Kidney (tissue), 14 donors: Measurements from ENCODE around the gene BICC1. TPM values are rescaled to one million over a fixed set of nuclear protein-coding genes. Genes with fewer than 3 reads are reported as not detected.
"Not testable (repeated sequence)": the region's sequence is repeated elsewhere in the genome, so short reads cannot be mapped to it uniquely, and the experiment has no call there.

Source experiments
- DNase-seq, 5 donors: peaks; one replicate each; pipeline ENCODE4 v3.0.0-alpha.2; 2013 to 2020
- FAIRE-seq: peaks from 2 replicates; lab custom pipeline; 2012; peaks lifted over from hg19 to GRCh38; lab: Jason Lieb, UNC
- H3K27ac ChIP-seq, 2 donors: one replicate each; pipeline ENCODE4 v1.7.0; 2013; ENCODE audit warnings: low read depth in 2 of 2, low read length in 2 of 2, inconsistent platforms in 1 of 2
- H3K27me3 ChIP-seq: one replicate; pipeline ENCODE4 v1.7.1; 2013; ENCODE audit warnings: low read length, inconsistent platforms; ENCODE audit not compliant: control insufficient read depth, insufficient read depth
- H3K36me3 ChIP-seq, 3 donors: one replicate each; pipeline versions ENCODE4 v1.7.0 to v1.7.1; 2013; ENCODE audit warnings: low read length in 3 of 3, control low read depth in 1 of 3, inconsistent platforms in 1 of 3; ENCODE audit not compliant: insufficient read depth in 3 of 3, control insufficient read depth in 2 of 3
- H3K4me1 ChIP-seq, 3 donors: one replicate each; pipeline versions ENCODE4 v1.7.0 to v1.7.1; 2013; ENCODE audit warnings: low read length in 3 of 3, inconsistent platforms in 1 of 3, low read depth in 1 of 3; ENCODE audit not compliant: control insufficient read depth in 2 of 3, insufficient read depth in 2 of 3
- H3K4me3 ChIP-seq, 3 donors: one replicate each; pipeline versions ENCODE4 v1.7.0 to v1.8.1; 2013; ENCODE audit warnings: low read length in 3 of 3, control low read depth in 1 of 3, inconsistent platforms in 1 of 3
- H3K9ac ChIP-seq, 3 donors: one replicate each; pipeline versions ENCODE4 v1.7.0 to v1.7.1; 2013; ENCODE audit warnings: low read length in 3 of 3, control low read depth in 1 of 3, inconsistent platforms in 1 of 3
- H3K9me3 ChIP-seq, 3 donors: one replicate each; pipeline versions ENCODE4 v1.7.0 to v1.7.1; 2013; ENCODE audit warnings: low read length in 3 of 3, control low read depth in 1 of 3, inconsistent platforms in 1 of 3; ENCODE audit not compliant: control insufficient read depth in 2 of 3, insufficient read depth in 1 of 3
- CTCF ChIP-seq: IDR thresholded peaks from 3 replicates; pipeline ENCODE4 v1.5.1; 2012; ENCODE audit warnings: mild to moderate bottlenecking, moderate library complexity, borderline replicate concordance; ENCODE audit not compliant: insufficient read depth; ENCODE audit errors: extremely low read depth
- intact Hi-C: fragments of 100-400 bp; cut with DNase I; formaldehyde crosslinking; loops from one replicate; pipeline ENCODE4 v1.11.1; 2022
- polyA plus RNA-seq: library from polyadenylated mRNA; stranded (reverse); fragments of 350-450 nt; fragmentation: Illumina TruSeq; extraction: RNeasy Lipid Tissue Mini Kit (QIAGEN cat#74804); gene quantifications from one replicate; pipeline ENCODE4 v1.2.3, GENCODE V29; 2014; ENCODE audit warnings: low read depth, low replicate concordance; ENCODE audit not compliant: insufficient read depth
- total RNA-seq: library from RNA; stranded (reverse); fragmentation: NEBNext Ultra II Directional; extraction: Animal tissue kit (Norgen Biotek cat#: 25700); gene quantifications from one replicate; pipeline ENCODE4 v1.2.1, GENCODE V29; 2021
- donor health status: control.
- donor health status: control.
- donor health status: control.
- donor health status: control.
- donor health status: control.
- donor health status: DM: yes; HTN: yes; CAD: no.
- donor health status: Normal renal cell carcinoma (clear cell type).

BICC1 gene
- total and polyA plus RNA-seq, 2 donors from 2014 or later = 21.0 to 136 TPM

- Histone ChIP-seq H3K9me3 (no peaks in the 10 kb centered on the region), H3K36me3 (no peaks in the 10 kb centered on the region), H3K4me1 (peaks cover 0 to 6% (median 6%) of the 10 kb centered on the region in 3 donors), H3K27ac (peak overlapping the region; percentile 7 to 23), H3K9ac (no peak overlapping the region), H3K27me3 (no peaks in the 10 kb centered on the region), H3K4me3 (no peak overlapping the region)
- peak; percentile 62 for FAIRE-seq
- peak in 4 of 5 donors; percentile 41 to 74 (median 52) for DNase-seq
- intact Hi-C loops = no loop called here
- TF ChIP-seq CTCF = no peak
These were observed 344.0 kb downstream of the BICC1 start for GRCh38 chr10:58856508-58857240.

GRCh38 chr10:58857251-58857805 lies 344.7 kb downstream of the BICC1 start:
- H3K27ac ChIP-seq = no peak overlapping the region
- DNase-seq (no peak), FAIRE-seq (no peak)
- H3K9ac ChIP-seq = no peak overlapping the region
- H3K36me3 ChIP-seq = no peaks in the 10 kb centered on the region
- no peak overlapping the region for H3K4me3 ChIP-seq
- intact Hi-C loops = no loop called here
- H3K9me3 ChIP-seq = no peaks in the 10 kb centered on the region
- no peaks in the 10 kb centered on the region for H3K27me3 ChIP-seq
- H3K4me1 ChIP-seq = peaks cover 0 to 6% (median 6%) of the 10 kb centered on the region in 3 donors
- TF ChIP-seq CTCF = no peak

GRCh38 chr10:58858123-58858522 lies 345.5 kb downstream of the BICC1 start:
- intact Hi-C loops, H3K9me3 ChIP-seq, H3K27ac ChIP-seq, H3K4me1 ChIP-seq, H3K4me3 ChIP-seq, H3K36me3 ChIP-seq, DNase-seq, H3K27me3 ChIP-seq, FAIRE-seq, H3K9ac ChIP-seq: not testable (repeated sequence)

GRCh38 chr10:58859526-58859925 lies 346.9 kb downstream of the BICC1 start:
- FAIRE-seq = no peak
- H3K9me3 ChIP-seq = no peaks in the 10 kb centered on the region

More at GRCh38 chr10:58859526-58859925, 346.9 kb downstream of the BICC1 start:
- Histone ChIP-seq H3K27me3 (no peaks in the 10 kb centered on the region), H3K27ac (no peak overlapping the region), H3K4me3 (no peak overlapping the region), H3K9ac (no peak overlapping the region), H3K36me3 (no peaks in the 10 kb centered on the region), H3K4me1 (peaks cover 0 to 6% (median 6%) of the 10 kb centered on the region in 3 donors)
- intact Hi-C loops = no loop called here
- DNase-seq = no peak
- no peak for TF ChIP-seq CTCF
